Ovary (tissue), 3 donors: ENCODE results near the gene CCSER2.

Experiments used
- CTCF ChIP-seq, 3 donors: fragments of 450-650 bp in 2 of 3; fragments of 200-600 bp in 1 of 3; IDR thresholded peaks; one replicate each; pipeline versions ENCODE4 v1.5.1 to v1.8.0; 2016 to 2022; ENCODE audit warnings: antibody characterized with exemption in 3 of 3, mild to moderate bottlenecking in 1 of 3
- EP300 ChIP-seq: sonication (generic); formaldehyde crosslinking; IDR thresholded peaks from one replicate; pipeline ENCODE4 v1.6.1; 2017; ENCODE audit warnings: antibody characterized with exemption
- donor health status: DM: no; HTN: no; CAD: no.

GRCh38 chr10:84374455-84374854 is 46.1 kb downstream of the CCSER2 start:
- TF ChIP-seq EP300: no peak
- no peak for TF ChIP-seq CTCF (IDR thresholded peaks at IDR 0.05)
